K562 (cell line): ENCODE results near the gene LOXHD1. TPM values are rescaled to one million over a fixed set of nuclear protein-coding genes. Genes with fewer than 3 reads are reported as not detected.

Experiments used
- ATAC-seq: fragments of 200-7000 bp; cut with Tn5 transposase; 3 replicates; pipeline ENCODE4 v1.9.1; 2020; ENCODE audit warnings: moderate library complexity
- BruUV-seq: library from RNA; stranded (reverse); fragments of 400-500 nt; replicated peaks from 2 replicates; lab custom pipeline; 2021; lab: Mats Ljungman, UMichigan
- CTCF ChIA-PET: fragments of 300-600 bp; formaldehyde crosslinking; extraction: SDS; loops from one replicate; lab custom pipeline; 2021; ENCODE audit warnings: low intra/inter-chr PET ratio; lab: Yijun Ruan, JAX
- POLR2A ChIA-PET: fragments of 300-600, 350-650 bp; sonication (Branson Sonifier 250); formaldehyde crosslinking; extraction: SDS; loops from one replicate; lab custom pipeline; 2021; ENCODE audit warnings: antibody characterized with exemption, inconsistent platforms; lab: Yijun Ruan, JAX
- DNase-seq, 4 experiments: peaks; one replicate each; pipeline versions ENCODE4 v3.0.0 to v3.0.0-alpha.2; 2011 to 2018; ENCODE audit warnings: low spot score in 3 of 4, mixed read lengths in 3 of 4; ENCODE audit errors: extremely low read depth in 1 of 4
- FAIRE-seq: peaks from 2 replicates; lab custom pipeline; 2011; peaks lifted over from hg19 to GRCh38; lab: Jason Lieb, UNC
- H2AFZ ChIP-seq: 2 replicates; pipeline ENCODE4 v1.6.0; 2011; ENCODE audit warnings: low read depth, low read length, control low read depth, inconsistent platforms
- H3K27ac ChIP-seq: fragments of 200-600 bp; 3 replicates; pipeline ENCODE4 v1.8.0; 2011; ENCODE audit warnings: low read depth, mild to moderate bottlenecking, control low read depth, inconsistent platforms, low read length, moderate library complexity, mixed read lengths; ENCODE audit errors: extremely low read depth
- H3K27me3 ChIP-seq, 2 experiments: fragments of 300-600 bp in 1 of 2; 2 replicates in 1 of 2; 3 replicates in 1 of 2; pipeline versions ENCODE4 v1.6.0 to v1.8.0; 2011; ENCODE audit warnings: inconsistent platforms in 2 of 2, low read length in 2 of 2, mild to moderate bottlenecking in 1 of 2, mixed read lengths in 1 of 2, moderate library complexity in 1 of 2; ENCODE audit not compliant: control insufficient read depth in 2 of 2, insufficient read depth in 2 of 2
- H3K36me3 ChIP-seq: fragments of 300-600 bp; 3 replicates; pipeline ENCODE4 v1.8.0; 2011; ENCODE audit warnings: mild to moderate bottlenecking, low read length, inconsistent platforms; ENCODE audit not compliant: control insufficient read depth, insufficient read depth
- H3K4me1 ChIP-seq, 2 experiments: fragments of 200-600 bp in 1 of 2; replicated peaks in 1 of 2; 2 replicates in 1 of 2; 3 replicates in 1 of 2; pipeline versions ENCODE4 v1.5.1 to v1.8.0; 2011; ENCODE audit warnings: inconsistent platforms in 2 of 2, low read length in 2 of 2, mild to moderate bottlenecking in 1 of 2, mixed read lengths in 1 of 2, moderate library complexity in 1 of 2; ENCODE audit not compliant: control insufficient read depth in 2 of 2, insufficient read depth in 2 of 2
- H3K4me2 ChIP-seq: 2 replicates; pipeline ENCODE4 v1.6.1; 2011; ENCODE audit warnings: low read length, control low read depth, inconsistent platforms, mixed read lengths; ENCODE audit not compliant: insufficient read depth
- H3K4me3 ChIP-seq: fragments of 200-600 bp; sonication (generic), shearing (Covaris generic); 2 replicates; pipeline ENCODE4 v1.5.1; 2016; ENCODE audit warnings: control low read depth, inconsistent platforms
- H3K79me2 ChIP-seq: fragments of 200-600 bp; 3 replicates; pipeline ENCODE4 v1.8.0; 2011; ENCODE audit warnings: low read length, inconsistent platforms; ENCODE audit not compliant: control insufficient read depth, insufficient read depth
- H3K9ac ChIP-seq, 2 experiments: 2 replicates each; pipeline versions ENCODE4 v1.6.0 to v1.6.1; 2011; ENCODE audit warnings: low read depth in 2 of 2, low read length in 2 of 2, control low read depth in 1 of 2, inconsistent platforms in 1 of 2, mild to moderate bottlenecking in 1 of 2, mixed read lengths in 1 of 2; ENCODE audit not compliant: insufficient read depth in 1 of 2
- H3K9me1 ChIP-seq: one replicate; pipeline ENCODE4 v1.6.0; 2011; ENCODE audit warnings: inconsistent platforms, mild to moderate bottlenecking, low read length, moderate library complexity; ENCODE audit not compliant: control insufficient read depth, insufficient read depth
- H3K9me3 ChIP-seq: replicated peaks from 2 replicates; pipeline ENCODE4 v1.5.1; 2011; ENCODE audit warnings: low read depth, low read length, inconsistent platforms; ENCODE audit not compliant: control insufficient read depth, insufficient read depth
- H4K20me1 ChIP-seq: replicated peaks from 2 replicates; pipeline ENCODE4 v1.6.1; 2011; ENCODE audit warnings: low read length, inconsistent platforms, mixed read lengths; ENCODE audit not compliant: control insufficient read depth, insufficient read depth
- DDX20 ChIP-seq: fragments of 450-650 bp; IDR thresholded peaks from 2 replicates; pipeline ENCODE4 v1.6.1; 2016; ENCODE audit warnings: missing genetic modification characterization, low read depth, mild to moderate bottlenecking, missing compliant biosample characterization, moderate library complexity
- ELF2 ChIP-seq: fragments of 250-450 bp; sonication (Bioruptor Pico); IDR thresholded peaks from 2 replicates; pipeline ENCODE4 v1.5.0; 2021; ENCODE audit warnings: mild to moderate bottlenecking
- ETS1 ChIP-seq: conservative IDR thresholded peaks from 2 replicates; pipeline ENCODE4 v1.6.1; 2011; ENCODE audit warnings: low read depth, mild to moderate bottlenecking, low read length; ENCODE audit not compliant: control insufficient read depth
- FOS ChIP-seq: IDR thresholded peaks from 3 replicates; pipeline ENCODE4 v1.6.1; 2011; ENCODE audit not compliant: insufficient read length; ENCODE audit errors: extremely low read depth
- FOXA1 ChIP-seq: fragments of 450-650 bp; IDR thresholded peaks from 2 replicates; pipeline ENCODE4 v1.6.1; 2016; ENCODE audit warnings: mild to moderate bottlenecking, borderline replicate concordance
- NFYB ChIP-seq: IDR thresholded peaks from 2 replicates; pipeline ENCODE4 v1.6.1; 2011; ENCODE audit warnings: mild to moderate bottlenecking, moderate library complexity; ENCODE audit not compliant: insufficient read length; ENCODE audit errors: extremely low read depth
- SIN3B ChIP-seq: fragments of 450-650 bp; IDR thresholded peaks from 2 replicates; pipeline ENCODE4 v1.6.1; 2017; ENCODE audit warnings: low read depth, mild to moderate bottlenecking, moderate library complexity
- SNIP1 ChIP-seq: fragments of 450-650 bp; IDR thresholded peaks from 2 replicates; pipeline ENCODE4 v1.7.1; 2017; ENCODE audit warnings: low read depth, mild to moderate bottlenecking
- ZNF232 ChIP-seq: sonication (generic); formaldehyde crosslinking; IDR thresholded peaks from 2 replicates; pipeline ENCODE4 v1.8.0; 2022; ENCODE audit warnings: mild to moderate bottlenecking, missing genetic modification reagents
- WGBS: fragments of 100-300 bp; shearing (Covaris generic); methylation state at CpG from one replicate; pipeline ENCODE4 v1.1.6; 2016; ENCODE audit warnings: low coverage, mixed read lengths; ENCODE audit not compliant: insufficient coverage; ENCODE audit errors: missing lambda C conversion rate; 5-methylcytosine and 5-hydroxymethylcytosine counted together
- in situ Hi-C: fragments of 300-500 bp; cut with MboI; formaldehyde crosslinking; loops from 4 replicates; pipeline ENCODE4 v1.15.0; 2018; ENCODE audit warnings: inconsistent platforms, mixed read lengths
- intact Hi-C: fragments of 100-400 bp; cut with micrococcal nuclease; formaldehyde crosslinking; loops from 2 replicates; pipeline ENCODE4 v1.14.2; 2022
- polyA plus RNA-seq, 8 experiments: library from polyadenylated mRNA; depleted of rRNA in 4 of 8; stranded (reverse) in 5 of 8; unstranded in 3 of 8; fragments of >200 nt; fragmentation: Nextera tagmentation in 2 of 8; fragmentation: Illumina TruSeq in 1 of 8; extraction: Ambion mirVana in 2 of 8; extraction: Trizol in 1 of 8; gene quantifications; 2 replicates each; pipeline versions ENCODE4 v1.2.1 to v1.2.3, GENCODE V29; 2011 to 2014; ENCODE audit warnings: inconsistent platforms in 1 of 8, missing spikeins in 1 of 8
- total RNA-seq, 7 experiments: library from RNA; depleted of rRNA in 6 of 7; stranded (reverse); fragments of >200 nt in 6 of 7; fragmentation: Illumina TruSeq in 2 of 7; extraction: Trizol in 2 of 7; gene quantifications; 2 replicates each; pipeline versions ENCODE4 v1.2.1 to v1.2.3, GENCODE V29; 2011 to 2021; ENCODE audit warnings: low replicate concordance in 1 of 7
- TF ChIP-seq, protein P1 (sequence below): sonication (generic); formaldehyde crosslinking; IDR thresholded peaks from 2 replicates; pipeline ENCODE4 v1.9.0; 2022; ENCODE audit warnings: mild to moderate bottlenecking, missing genetic modification reagents
- TF ChIP-seq, protein P2 (sequence below): sonication (generic); formaldehyde crosslinking; IDR thresholded peaks from 2 replicates; pipeline ENCODE4 v1.4.0; 2020; ENCODE audit warnings: mild to moderate bottlenecking, missing genetic modification reagents
- TF ChIP-seq, protein P3 (sequence below): sonication (generic); formaldehyde crosslinking; IDR thresholded peaks from 2 replicates; pipeline ENCODE4 v1.8.1; 2023; ENCODE audit warnings: missing genetic modification reagents, mild to moderate bottlenecking, borderline replicate concordance

The LOXHD1 gene
- total and polyA plus RNA-seq, 9 of the 15 experiments (the other 6 are each of a cell fraction or from before 2014, with no cell fraction given), result not detected

- peaks cover 0 to 4% of the 10 kb centered on the region in 2 experiments; a peak in 2 of 5 replicates for H3K4me1 ChIP-seq
- H3K36me3 ChIP-seq, result no peaks in the 10 kb centered on the region
- peaks cover 0 to 10% of the 10 kb centered on the region in 2 experiments; a peak in 2 of 5 replicates for H3K27me3 ChIP-seq
- in situ Hi-C loops (no loop called here), intact Hi-C loops (no loop called here)
- DNase-seq (no peak), ATAC-seq (no peak), FAIRE-seq (no peak)
- no peaks in the 10 kb centered on the region for H4K20me1 ChIP-seq
- CTCF ChIA-PET, result no interaction called here
- H3K9me3 ChIP-seq, result no peaks in the 10 kb centered on the region
- no peak overlapping the region for H3K9ac ChIP-seq
- no peak overlapping the region for H3K4me2 ChIP-seq
- H2AFZ ChIP-seq, result no peak overlapping the region
- BruUV-seq, result no TSS peak
- 0% methylated on average over 8 of the region's 9 CpGs for WGBS
- POLR2A ChIA-PET, result interaction anchor here (0.5 kb wide), 1 partner anchor 417 kb away, joined by 3 read pairs; no protein-coding TSS in a partner anchor
- H3K27ac ChIP-seq, result no peak overlapping the region
- H3K9me1 ChIP-seq, result no peaks in the 10 kb centered on the region
- H3K4me3 ChIP-seq, result no peak overlapping the region
- no peaks in the 10 kb centered on the region for H3K79me2 ChIP-seq
- TF ChIP-seq, protein P1, sequence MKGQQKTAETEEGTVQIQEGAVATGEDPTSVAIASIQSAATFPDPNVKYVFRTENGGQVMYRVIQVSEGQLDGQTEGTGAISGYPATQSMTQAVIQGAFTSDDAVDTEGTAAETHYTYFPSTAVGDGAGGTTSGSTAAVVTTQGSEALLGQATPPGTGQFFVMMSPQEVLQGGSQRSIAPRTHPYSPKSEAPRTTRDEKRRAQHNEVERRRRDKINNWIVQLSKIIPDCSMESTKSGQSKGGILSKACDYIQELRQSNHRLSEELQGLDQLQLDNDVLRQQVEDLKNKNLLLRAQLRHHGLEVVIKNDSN (CRISPR knock-in tag), result peak; percentile 54
- TF ChIP-seq SIN3B (no peak), ELF2 (no peak), DDX20 (tag) (no peak), ETS1 (no peak), ZNF232 (CRISPR knock-in tag) (no peak), SNIP1 (no peak), FOXA1 (no peak), NFYB (peak; percentile 59), FOS (no peak)
- TF ChIP-seq, protein P2, sequence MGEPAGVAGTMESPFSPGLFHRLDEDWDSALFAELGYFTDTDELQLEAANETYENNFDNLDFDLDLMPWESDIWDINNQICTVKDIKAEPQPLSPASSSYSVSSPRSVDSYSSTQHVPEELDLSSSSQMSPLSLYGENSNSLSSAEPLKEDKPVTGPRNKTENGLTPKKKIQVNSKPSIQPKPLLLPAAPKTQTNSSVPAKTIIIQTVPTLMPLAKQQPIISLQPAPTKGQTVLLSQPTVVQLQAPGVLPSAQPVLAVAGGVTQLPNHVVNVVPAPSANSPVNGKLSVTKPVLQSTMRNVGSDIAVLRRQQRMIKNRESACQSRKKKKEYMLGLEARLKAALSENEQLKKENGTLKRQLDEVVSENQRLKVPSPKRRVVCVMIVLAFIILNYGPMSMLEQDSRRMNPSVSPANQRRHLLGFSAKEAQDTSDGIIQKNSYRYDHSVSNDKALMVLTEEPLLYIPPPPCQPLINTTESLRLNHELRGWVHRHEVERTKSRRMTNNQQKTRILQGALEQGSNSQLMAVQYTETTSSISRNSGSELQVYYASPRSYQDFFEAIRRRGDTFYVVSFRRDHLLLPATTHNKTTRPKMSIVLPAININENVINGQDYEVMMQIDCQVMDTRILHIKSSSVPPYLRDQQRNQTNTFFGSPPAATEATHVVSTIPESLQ (CRISPR knock-in tag), result no peak
- TF ChIP-seq, protein P3, sequence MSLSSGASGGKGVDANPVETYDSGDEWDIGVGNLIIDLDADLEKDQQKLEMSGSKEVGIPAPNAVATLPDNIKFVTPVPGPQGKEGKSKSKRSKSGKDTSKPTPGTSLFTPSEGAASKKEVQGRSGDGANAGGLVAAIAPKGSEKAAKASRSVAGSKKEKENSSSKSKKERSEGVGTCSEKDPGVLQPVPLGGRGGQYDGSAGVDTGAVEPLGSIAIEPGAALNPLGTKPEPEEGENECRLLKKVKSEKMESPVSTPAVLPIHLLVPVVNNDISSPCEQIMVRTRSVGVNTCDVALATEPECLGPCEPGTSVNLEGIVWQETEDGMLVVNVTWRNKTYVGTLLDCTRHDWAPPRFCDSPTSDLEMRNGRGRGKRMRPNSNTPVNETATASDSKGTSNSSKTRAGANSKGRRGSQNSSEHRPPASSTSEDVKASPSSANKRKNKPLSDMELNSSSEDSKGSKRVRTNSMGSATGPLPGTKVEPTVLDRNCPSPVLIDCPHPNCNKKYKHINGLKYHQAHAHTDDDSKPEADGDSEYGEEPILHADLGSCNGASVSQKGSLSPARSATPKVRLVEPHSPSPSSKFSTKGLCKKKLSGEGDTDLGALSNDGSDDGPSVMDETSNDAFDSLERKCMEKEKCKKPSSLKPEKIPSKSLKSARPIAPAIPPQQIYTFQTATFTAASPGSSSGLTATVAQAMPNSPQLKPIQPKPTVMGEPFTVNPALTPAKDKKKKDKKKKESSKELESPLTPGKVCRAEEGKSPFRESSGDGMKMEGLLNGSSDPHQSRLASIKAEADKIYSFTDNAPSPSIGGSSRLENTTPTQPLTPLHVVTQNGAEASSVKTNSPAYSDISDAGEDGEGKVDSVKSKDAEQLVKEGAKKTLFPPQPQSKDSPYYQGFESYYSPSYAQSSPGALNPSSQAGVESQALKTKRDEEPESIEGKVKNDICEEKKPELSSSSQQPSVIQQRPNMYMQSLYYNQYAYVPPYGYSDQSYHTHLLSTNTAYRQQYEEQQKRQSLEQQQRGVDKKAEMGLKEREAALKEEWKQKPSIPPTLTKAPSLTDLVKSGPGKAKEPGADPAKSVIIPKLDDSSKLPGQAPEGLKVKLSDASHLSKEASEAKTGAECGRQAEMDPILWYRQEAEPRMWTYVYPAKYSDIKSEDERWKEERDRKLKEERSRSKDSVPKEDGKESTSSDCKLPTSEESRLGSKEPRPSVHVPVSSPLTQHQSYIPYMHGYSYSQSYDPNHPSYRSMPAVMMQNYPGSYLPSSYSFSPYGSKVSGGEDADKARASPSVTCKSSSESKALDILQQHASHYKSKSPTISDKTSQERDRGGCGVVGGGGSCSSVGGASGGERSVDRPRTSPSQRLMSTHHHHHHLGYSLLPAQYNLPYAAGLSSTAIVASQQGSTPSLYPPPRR, result no peak
These were observed 4.1 kb upstream of the LOXHD1 start for GRCh38 chr18:46660957-46661749.
